T-cell (primary cell): ENCODE data around the gene ANO10. TPM values are rescaled to one million over a fixed set of nuclear protein-coding genes. Genes with fewer than 3 reads are reported as not detected.

Experiments used
- ATAC-seq, 4 experiments: fragments of 200-7000 bp in 3 of 4; fragments of 150-1000 bp in 1 of 4; cut with Tn5 transposase; replicated peaks in 1 of 4; 1 replicate in 3 of 4; 2 replicates in 1 of 4; pipeline ENCODE4 v1.10.0; 2021; ENCODE audit warnings: moderate library complexity in 3 of 4, mild to moderate bottlenecking in 2 of 4, moderate number of reproducible peaks in 1 of 4
- CTCF ChIA-PET, 2 donors: fragments of 300-600 bp; sonication (Branson Sonifier 250); formaldehyde crosslinking; loops; one replicate each; lab custom pipeline; 2022; ENCODE audit warnings: antibody characterized with exemption in 2 of 2; lab: Charles Lee
- POLR2A ChIA-PET, 2 donors: fragments of 300-600 bp; sonication (Branson Sonifier 250); formaldehyde crosslinking; loops; one replicate each; lab custom pipeline; 2022; ENCODE audit warnings: antibody characterized with exemption in 2 of 2; lab: Charles Lee
- DNase-seq, 35 experiments: peaks; one replicate each; pipeline versions ENCODE4 v3.0.0 to v3.0.0-alpha.2; 2013 to 2023
- H3K27ac ChIP-seq: one replicate; pipeline ENCODE4 v1.5.1; 2013; ENCODE audit warnings: low read length
- H3K27me3 ChIP-seq, 2 experiments: replicated peaks in 1 of 2; 1 replicate in 1 of 2; 2 replicates in 1 of 2; pipeline versions ENCODE4 v1.6.1 to v1.7.0; 2013; ENCODE audit warnings: low read length in 1 of 2, mixed read lengths in 1 of 2; ENCODE audit not compliant: control insufficient read depth in 2 of 2, insufficient read depth in 2 of 2; ENCODE audit errors: extremely low read depth in 1 of 2
- H3K36me3 ChIP-seq, 2 donors: 1 replicate in 1 of 2; 2 replicates in 1 of 2; pipeline versions ENCODE4 v1.6.1 to v1.7.0; 2013; ENCODE audit warnings: low read length in 1 of 2; ENCODE audit not compliant: control insufficient read depth in 2 of 2, insufficient read depth in 1 of 2; ENCODE audit errors: extremely low read depth in 1 of 2
- H3K4me1 ChIP-seq, 2 experiments: 1 replicate in 1 of 2; 2 replicates in 1 of 2; pipeline versions ENCODE4 v1.6.1 to v1.7.0; 2013; ENCODE audit warnings: low read length in 2 of 2, mixed read lengths in 1 of 2; ENCODE audit not compliant: insufficient read depth in 2 of 2, control insufficient read depth in 1 of 2; ENCODE audit errors: extremely low read depth in 1 of 2
- H3K4me3 ChIP-seq, 2 donors: 1 replicate in 1 of 2; 2 replicates in 1 of 2; pipeline versions ENCODE4 v1.5.1 to v1.7.0; 2013; ENCODE audit warnings: mild to moderate bottlenecking in 2 of 2, low read length in 1 of 2, moderate library complexity in 1 of 2; ENCODE audit not compliant: control insufficient read depth in 1 of 2; ENCODE audit errors: extremely low read depth in 1 of 2
- H3K9me3 ChIP-seq: 2 replicates; pipeline ENCODE4 v1.7.0; 2013
- H3K27ac Mint-ChIP-seq, 2 donors: one replicate each; pipeline ENCODE4 v1.8.0; 2020 to 2021; ENCODE audit warnings: mild to moderate bottlenecking in 2 of 2, mixed read lengths in 2 of 2
- H3K27me3 Mint-ChIP-seq, 2 donors: one replicate each; pipeline ENCODE4 v1.8.0; 2021 to 2022; ENCODE audit warnings: mixed read lengths in 2 of 2
- H3K36me3 Mint-ChIP-seq: one replicate; pipeline ENCODE4 v1.8.0; 2021; ENCODE audit warnings: mixed read lengths
- H3K4me1 Mint-ChIP-seq, 3 donors: one replicate each; pipeline ENCODE4 v1.8.0; 2020 to 2022; ENCODE audit warnings: mixed read lengths in 3 of 3, mild to moderate bottlenecking in 1 of 3
- H3K4me3 Mint-ChIP-seq, 3 donors: one replicate each; pipeline ENCODE4 v1.8.0; 2020 to 2022; ENCODE audit warnings: mild to moderate bottlenecking in 3 of 3, mixed read lengths in 3 of 3, moderate library complexity in 3 of 3
- H3K9me3 Mint-ChIP-seq, 3 donors: one replicate each; pipeline ENCODE4 v1.8.0; 2020 to 2022; ENCODE audit warnings: mixed read lengths in 3 of 3
- WGBS: methylation state at CpG from one replicate; pipeline ENCODE4 v1.1.5; 2013; ENCODE audit warnings: missing lambda C conversion rate; ENCODE audit not compliant: insufficient coverage; 5-methylcytosine and 5-hydroxymethylcytosine counted together
- total RNA-seq, 35 experiments: library from RNA in 6 of 35; stranded (reverse) in 6 of 35; fragments of 120-200 nt in 1 of 35; gene quantifications; one replicate each; pipeline versions ENCODE4 v1.2.1 to v1.2.4 and lab custom pipeline; 2013 to 2026

The ANO10 gene
- total RNA-seq, 5 donors from 2014 or later (not counting 1 experiment from before 2014, with no cell fraction given), result 8.4 to 12.3 (median 9.4) TPM

DNA sequence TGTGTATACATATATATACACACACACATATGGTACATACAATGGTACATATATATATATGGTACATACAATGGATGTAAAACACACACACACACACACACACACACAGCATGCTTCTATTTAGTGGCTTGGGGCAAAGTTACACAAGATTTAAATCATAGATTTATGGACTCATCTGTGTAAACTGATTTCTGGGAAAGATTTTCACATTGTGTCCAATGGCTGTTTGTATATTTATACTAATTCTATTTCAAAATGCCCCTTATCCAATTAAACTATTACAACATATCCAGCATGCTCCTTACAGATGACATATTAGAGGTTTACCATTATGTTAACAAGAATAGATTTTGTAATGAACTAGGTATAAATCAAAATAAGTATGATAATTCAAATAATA lies 94.9 kb downstream of the ANO10 start:
- CTCF ChIA-PET, result no interaction called here
- Mint-ChIP-seq H3K27ac (no peak overlapping the region), H3K4me3 (no peak overlapping the region), H3K36me3 (peaks cover 16% of the 10 kb centered on the region), H3K4me1 (no peaks in the 10 kb centered on the region), H3K9me3 (peaks cover 5 to 10% (median 6%) of the 10 kb centered on the region in 3 donors), H3K27me3 (no peaks in the 10 kb centered on the region)
- Histone ChIP-seq H3K27ac (no peak overlapping the region), H3K4me3 (no peak overlapping the region), H3K36me3 (no peaks in the 10 kb centered on the region), H3K27me3 (no peaks in the 10 kb centered on the region), H3K9me3 (no peaks in the 10 kb centered on the region), H3K4me1 (no peaks in the 10 kb centered on the region)
- DNase-seq (no peak), ATAC-seq (no peak)
- POLR2A ChIA-PET, result no interaction called here

DNA sequence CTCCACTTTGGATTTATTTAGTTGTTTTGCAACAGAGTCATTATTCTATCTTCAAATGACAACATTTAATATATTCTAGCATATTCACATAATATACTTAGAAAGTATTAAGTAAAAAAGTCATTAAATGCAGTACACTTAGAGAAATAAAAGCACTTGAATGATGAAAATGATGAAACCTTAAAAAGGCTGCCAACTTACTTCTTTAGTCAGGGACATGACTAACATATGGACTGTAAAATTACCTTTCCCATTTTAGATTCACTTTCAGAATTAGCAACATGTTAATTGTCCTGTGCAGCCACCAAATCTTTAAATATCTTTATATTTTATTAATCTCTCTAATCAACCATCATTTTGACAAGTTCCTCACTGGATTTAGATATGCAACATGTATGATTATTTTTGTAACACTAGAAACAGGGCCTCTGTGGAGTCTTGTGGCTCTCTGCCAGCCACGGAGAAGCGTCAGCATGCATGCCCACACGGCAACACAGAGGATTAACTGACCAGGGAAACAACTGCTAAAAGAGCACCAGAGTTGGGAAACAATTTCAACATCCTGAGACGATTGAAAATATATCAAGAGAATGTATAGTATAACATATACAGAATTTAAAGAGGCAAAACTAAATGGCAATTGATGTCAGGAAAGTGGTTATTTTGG lies 95.7 kb downstream of the ANO10 start:
- DNase-seq (no peak), ATAC-seq (no peak)
- no peaks in the 10 kb centered on the region for H3K27me3 ChIP-seq
- H3K9me3 ChIP-seq, result no peaks in the 10 kb centered on the region
- CTCF ChIA-PET, result no interaction called here
- no peaks in the 10 kb centered on the region for H3K36me3 ChIP-seq
- H3K4me3 ChIP-seq, result no peak overlapping the region
- Mint-ChIP-seq H3K4me1 (no peaks in the 10 kb centered on the region), H3K27me3 (no peaks in the 10 kb centered on the region), H3K9me3 (peaks cover 5 to 10% (median 6%) of the 10 kb centered on the region in 3 donors), H3K27ac (no peak overlapping the region), H3K36me3 (peaks cover 24% of the 10 kb centered on the region), H3K4me3 (no peak overlapping the region)
- H3K27ac ChIP-seq, result no peak overlapping the region
- H3K4me1 ChIP-seq, result no peaks in the 10 kb centered on the region
- WGBS, result 80% methylated on average over 1 of the region's 4 CpGs
- POLR2A ChIA-PET, result no interaction called here

DNA sequence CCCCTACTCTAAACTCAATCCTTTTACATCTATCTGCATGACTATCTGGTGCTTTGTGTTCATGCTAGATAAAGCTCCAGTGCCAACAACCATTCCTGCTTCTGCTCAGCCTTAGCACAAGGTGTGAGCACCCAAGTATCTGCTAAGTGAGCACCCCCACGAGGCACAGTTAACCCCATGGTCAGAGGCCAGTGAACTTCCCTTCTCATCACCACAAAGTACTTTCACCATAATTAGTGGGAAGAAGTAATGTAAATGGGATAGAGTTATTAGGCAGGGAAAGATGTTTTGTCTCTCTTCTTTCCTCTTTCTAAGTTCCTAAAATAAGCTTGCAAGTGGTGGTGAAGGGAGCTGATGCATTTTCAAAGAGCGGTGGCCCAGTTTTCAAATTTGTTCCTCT lies 96.4 kb downstream of the ANO10 start:
- H3K27ac ChIP-seq, result no peak overlapping the region
- Mint-ChIP-seq H3K4me3 (no peak overlapping the region), H3K27me3 (no peaks in the 10 kb centered on the region), H3K36me3 (peaks cover 26% of the 10 kb centered on the region), H3K27ac (no peak overlapping the region), H3K4me1 (no peaks in the 10 kb centered on the region), H3K9me3 (peaks cover 5 to 10% (median 6%) of the 10 kb centered on the region in 3 donors)
- H3K36me3 ChIP-seq, result no peaks in the 10 kb centered on the region
- no peaks in the 10 kb centered on the region for H3K4me1 ChIP-seq
- ChIA-PET CTCF (no interaction called here), POLR2A (no interaction called here)
- H3K4me3 ChIP-seq, result no peak overlapping the region
- H3K9me3 ChIP-seq, result no peaks in the 10 kb centered on the region
- no CpG with 5 or more reads among the region's 2 CpGs for WGBS
- ATAC-seq (no peak), DNase-seq (no peak)
- no peaks in the 10 kb centered on the region for H3K27me3 ChIP-seq

DNA sequence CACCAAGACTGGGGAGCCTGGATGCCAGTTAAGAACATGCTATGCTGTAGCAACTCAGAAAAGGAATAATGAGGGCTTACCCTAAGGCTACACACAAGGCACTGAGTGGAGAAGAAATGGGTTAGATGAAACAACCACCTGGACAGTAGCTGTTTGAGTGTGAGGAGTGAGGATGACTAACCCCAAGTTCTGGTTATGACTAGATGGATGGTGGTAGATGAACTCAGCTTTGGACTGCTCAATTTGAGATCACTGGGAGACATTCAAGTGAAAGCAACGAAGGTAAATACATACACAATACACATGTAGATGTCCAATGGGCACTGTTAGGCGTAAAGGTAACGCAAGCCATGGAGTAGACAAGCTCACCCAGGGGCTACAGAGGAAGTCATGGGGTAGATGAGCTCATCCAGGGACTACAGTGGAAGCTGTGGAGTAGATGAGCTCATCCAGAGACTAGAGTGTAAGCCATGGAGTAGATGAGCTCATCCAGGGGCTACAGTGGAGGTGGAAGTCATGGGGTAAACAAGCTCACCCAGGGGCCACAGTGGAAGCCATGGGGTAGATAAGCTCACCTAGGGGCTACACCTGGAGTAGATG lies 98.3 kb downstream of the ANO10 start:
- CTCF ChIA-PET, result interaction anchor here in 1 of 2 donors (0.6 to 0.7 kb wide), 2 partner anchors 33 to 244 kb away, joined by 3 to 7 read pairs; no protein-coding TSS in a partner anchor
- no peak for ATAC-seq

DNA sequence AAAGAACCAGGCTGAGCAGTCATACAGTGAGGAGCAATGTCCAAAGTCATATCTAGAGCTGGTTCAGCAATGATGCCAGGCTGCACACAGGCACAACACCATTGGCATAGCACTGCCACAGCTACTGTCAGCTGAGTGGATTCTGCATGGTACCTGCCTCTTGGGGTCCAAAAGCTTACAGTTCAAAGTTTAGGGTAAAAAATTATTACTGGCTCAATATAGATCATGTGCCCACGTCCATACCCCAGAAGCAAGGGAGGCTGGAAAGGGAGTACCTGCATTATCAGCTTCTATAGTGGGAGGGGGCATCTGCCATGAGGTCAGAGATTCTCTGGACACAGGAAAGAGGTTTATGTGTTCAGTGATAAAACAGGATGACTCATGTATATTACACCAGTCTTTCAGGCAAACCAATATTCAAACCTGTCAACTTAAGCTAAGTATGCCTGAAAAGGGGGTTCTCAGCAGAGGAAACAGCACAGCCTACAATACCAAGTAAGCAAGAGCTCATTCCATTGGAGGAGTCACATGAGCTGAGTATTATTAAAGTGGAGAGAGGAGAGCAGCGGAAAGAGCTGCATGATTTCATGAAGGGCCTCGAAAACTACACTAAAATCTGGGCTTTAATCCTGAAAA lies 99.0 kb downstream of the ANO10 start:
- ATAC-seq (no peak), DNase-seq (no peak)
- peaks cover 40% of the 10 kb centered on the region for H3K36me3 Mint-ChIP-seq
- no peaks in the 10 kb centered on the region for H3K9me3 ChIP-seq
- no peaks in the 10 kb centered on the region for H3K27me3 ChIP-seq
- H3K27me3 Mint-ChIP-seq, result no peaks in the 10 kb centered on the region
- WGBS, result 100% methylated on average over 2 of the region's 3 CpGs
- ChIA-PET CTCF (interaction anchor here (0.6 kb wide), 2 partner anchors 244 to 277 kb away, joined by 4 to 7 read pairs; no protein-coding TSS in a partner anchor), POLR2A (no interaction called here)
- H3K4me1 Mint-ChIP-seq, result no peaks in the 10 kb centered on the region
- H3K4me1 ChIP-seq, result no peaks in the 10 kb centered on the region
- H3K36me3 ChIP-seq, result no peaks in the 10 kb centered on the region
- H3K9me3 Mint-ChIP-seq, result peaks cover 16 to 28% (median 18%) of the 10 kb centered on the region in 3 donors
- H3K4me3 Mint-ChIP-seq, result no peak overlapping the region
- no peak overlapping the region for H3K27ac ChIP-seq
- no peak overlapping the region for H3K27ac Mint-ChIP-seq
- no peak overlapping the region for H3K4me3 ChIP-seq

More for the DNA sequence above, 98.3 kb downstream of the ANO10 start:
- no peak for DNase-seq
- H3K9me3 Mint-ChIP-seq, result peaks cover 16 to 26% (median 19%) of the 10 kb centered on the region in 3 donors
- no CpG with 5 or more reads among the region's 3 CpGs for WGBS
- Histone ChIP-seq H3K36me3 (no peaks in the 10 kb centered on the region), H3K4me1 (no peaks in the 10 kb centered on the region), H3K27ac (no peak overlapping the region), H3K27me3 (no peaks in the 10 kb centered on the region), H3K9me3 (no peaks in the 10 kb centered on the region), H3K4me3 (no peak overlapping the region)
- H3K27me3 Mint-ChIP-seq, result no peaks in the 10 kb centered on the region
- POLR2A ChIA-PET, result no interaction called here
- no peaks in the 10 kb centered on the region for H3K4me1 Mint-ChIP-seq
- peaks cover 42% of the 10 kb centered on the region for H3K36me3 Mint-ChIP-seq
- no peak overlapping the region for H3K4me3 Mint-ChIP-seq
- no peak overlapping the region for H3K27ac Mint-ChIP-seq

DNA sequence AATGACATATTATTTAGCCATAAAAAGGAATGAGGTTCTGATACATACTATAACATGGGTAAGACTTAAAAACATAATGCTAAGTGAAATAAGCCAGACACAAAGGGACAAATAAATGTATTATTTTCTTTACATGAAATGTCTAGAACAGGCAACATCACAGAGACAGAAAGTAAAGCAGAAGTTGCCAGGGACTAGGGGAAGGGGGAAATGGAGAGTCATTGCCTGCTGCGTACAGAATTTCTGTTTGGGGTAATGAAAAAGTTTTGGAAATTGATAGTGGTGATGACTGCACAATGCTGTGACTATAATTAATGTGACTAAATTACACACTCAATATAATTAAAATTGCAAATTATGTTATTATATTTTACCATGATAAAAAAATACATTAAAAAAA lies 99.9 kb downstream of the ANO10 start:
- Mint-ChIP-seq H3K4me3 (no peak overlapping the region), H3K36me3 (peaks cover 39% of the 10 kb centered on the region), H3K27me3 (no peaks in the 10 kb centered on the region), H3K4me1 (no peaks in the 10 kb centered on the region), H3K9me3 (peaks cover 10 to 24% (median 23%) of the 10 kb centered on the region in 3 donors), H3K27ac (no peak overlapping the region)
- no peaks in the 10 kb centered on the region for H3K4me1 ChIP-seq
- ATAC-seq (no peak), DNase-seq (no peak)
- ChIA-PET POLR2A (no interaction called here), CTCF (no interaction called here)
- H3K36me3 ChIP-seq, result no peaks in the 10 kb centered on the region
- no peaks in the 10 kb centered on the region for H3K9me3 ChIP-seq
- H3K4me3 ChIP-seq, result no peak overlapping the region
- no CpG with 5 or more reads among the region's 1 CpG for WGBS
- no peak overlapping the region for H3K27ac ChIP-seq
- no peaks in the 10 kb centered on the region for H3K27me3 ChIP-seq
